ENCODE measurements around the gene IRAK3.

Gene IRAK3

GRCh38 chr12:66188584-66189485 lies at the start of gene IRAK3:
Gene IRAK3, plus strand, starts transcription at chr12:66189214. Its CDS starts 86 bp downstream, at chr12:66189300.
- peak; percentile 52 for DNase-seq

GRCh38 chr12:66139328-66139727 lies 49.7 kb upstream of the IRAK3 start:
- no peak for DNase-seq

GRCh38 chr12:66140731-66141130 lies 48.3 kb upstream of the IRAK3 start:
- no peak for DNase-seq

- no peak for DNase-seq
Observed at GRCh38 chr12:66141299-66141698, 47.7 kb upstream of the IRAK3 start.

GRCh38 chr12:66142826-66143225 lies 46.2 kb upstream of the IRAK3 start:
- DNase-seq, result no peak

- DNase-seq, result no peak
Observed at GRCh38 chr12:66143868-66144267, 45.1 kb upstream of the IRAK3 start.

GRCh38 chr12:66144791-66145754 lies 43.9 kb upstream of the IRAK3 start:
- DNase-seq, result no peak

GRCh38 chr12:66149702-66150398 lies 39.2 kb upstream of the IRAK3 start:
- DNase-seq, result no peak

- no peak for DNase-seq
Observed at GRCh38 chr12:66152732-66153131, 36.3 kb upstream of the IRAK3 start.

GRCh38 chr12:66154776-66155175 lies 34.2 kb upstream of the IRAK3 start:
- DNase-seq, result no peak

GRCh38 chr12:66156654-66157053 lies 32.4 kb upstream of the IRAK3 start:
- no peak for DNase-seq

GRCh38 chr12:66159123-66159522 lies 29.9 kb upstream of the IRAK3 start:
- no peak for DNase-seq

- DNase-seq, result no peak
Observed at GRCh38 chr12:66160704-66161103, 28.3 kb upstream of the IRAK3 start.

- DNase-seq, result no peak
Observed at GRCh38 chr12:66162701-66163100, 26.3 kb upstream of the IRAK3 start.

- DNase-seq, result no peak
Observed at GRCh38 chr12:66163289-66163688, 25.7 kb upstream of the IRAK3 start.

GRCh38 chr12:66164349-66164821 lies 24.6 kb upstream of the IRAK3 start:
- DNase-seq, result no peak

- DNase-seq, result no peak
Observed at GRCh38 chr12:66165141-66165540, 23.9 kb upstream of the IRAK3 start.

GRCh38 chr12:66166561-66166960 lies 22.5 kb upstream of the IRAK3 start:
- no peak for DNase-seq

- no peak for DNase-seq
Observed at GRCh38 chr12:66168410-66168809, 20.6 kb upstream of the IRAK3 start.

- DNase-seq, result peak; percentile 81
Observed at GRCh38 chr12:66169221-66170170, 19.5 kb upstream of the IRAK3 start, which contains the start of gene TMBIM4. Gene TMBIM4, minus strand, starts transcription at chr12:66169996. Its CDS starts 45 bp downstream, at chr12:66169951.

- no peak for DNase-seq
Observed at GRCh38 chr12:66170606-66171005, 18.4 kb upstream of the IRAK3 start.

Data from activated CD4-positive, CD25-positive, alpha-beta regulatory T cell treated with anti-CD3 and anti-CD28 coated beads, Interleukin-2, amount 50 U/mL, for 72 hours (primary cell).